A673 (cell line): Measurements from ENCODE around the gene HOXA1. TPM values are rescaled to one million over a fixed set of nuclear protein-coding genes. Genes with fewer than 3 reads are reported as not detected.

Experiments
- BruUV-seq: library from RNA; stranded (reverse); fragments of 400-500 nt; replicated peaks from 2 replicates; lab custom pipeline; 2021; lab: Mats Ljungman, UMichigan
- CTCF ChIA-PET: fragments of 300-600 bp; sonication (Branson Sonifier 250); formaldehyde crosslinking; loops from one replicate; lab custom pipeline; 2022; ENCODE audit warnings: antibody characterized with exemption; lab: Charles Lee
- POLR2A ChIA-PET: fragments of 300-600 bp; sonication (Branson Sonifier 250); formaldehyde crosslinking; loops from one replicate; lab custom pipeline; 2022; ENCODE audit warnings: antibody characterized with exemption; ENCODE audit not compliant: low non-redundant PET; lab: Charles Lee
- DNase-seq: peaks from one replicate; pipeline ENCODE4 v3.0.0-alpha.2; 2015; ENCODE audit warnings: low spot score
- H3K27ac ChIP-seq: fragments of 200-600 bp; sonication (generic); 2 replicates; pipeline ENCODE4 v1.5.1; 2016; ENCODE audit warnings: mixed run types, low read depth, mild to moderate bottlenecking, mixed read lengths, antibody characterized with exemption, low read length; ENCODE audit not compliant: poor library complexity, severe bottlenecking
- H3K27me3 ChIP-seq: fragments of 200-600 bp; sonication (generic); replicated peaks from 2 replicates; pipeline ENCODE4 v1.6.1; 2017; ENCODE audit warnings: mixed run types, low read depth, mild to moderate bottlenecking, mixed read lengths, antibody characterized with exemption, low read length; ENCODE audit not compliant: insufficient read depth, poor library complexity
- H3K36me3 ChIP-seq: fragments of 200-600 bp; sonication (generic); 2 replicates; pipeline ENCODE4 v1.6.1; 2016; ENCODE audit warnings: mixed run types, mild to moderate bottlenecking, mixed read lengths, antibody characterized with exemption, low read length; ENCODE audit not compliant: insufficient read depth, poor library complexity, severe bottlenecking
- H3K4me1 ChIP-seq: fragments of 200-600 bp; sonication (generic); 2 replicates; pipeline ENCODE4 v1.6.1; 2017; ENCODE audit warnings: mixed run types, mild to moderate bottlenecking, mixed read lengths, antibody characterized with exemption, low read length; ENCODE audit not compliant: insufficient read depth, poor library complexity, severe bottlenecking
- H3K4me3 ChIP-seq: fragments of 200-600 bp; sonication (generic); 2 replicates; pipeline ENCODE4 v1.5.1; 2016; ENCODE audit warnings: low read depth, mixed run types, mild to moderate bottlenecking, mixed read lengths, low read length; ENCODE audit not compliant: poor library complexity, severe bottlenecking
- H3K9me3 ChIP-seq: fragments of 200-600 bp; sonication (generic); 2 replicates; pipeline ENCODE4 v1.6.1; 2016; ENCODE audit warnings: mixed run types, low read depth, mild to moderate bottlenecking, mixed read lengths, antibody characterized with exemption, low read length; ENCODE audit not compliant: poor library complexity, severe bottlenecking
- CTCF ChIP-seq: fragments of 300-800, 200-600 bp; sonication (generic); conservative IDR thresholded peaks from 2 replicates; pipeline ENCODE4 v1.5.1; 2017; ENCODE audit warnings: low read depth, mild to moderate bottlenecking, antibody characterized with exemption, low read length, moderate library complexity, mixed read lengths
- EZH2 ChIP-seq: fragments of 200-600 bp; sonication (generic); IDR thresholded peaks from 2 replicates; pipeline ENCODE4 v1.6.1; 2017; ENCODE audit warnings: borderline replicate concordance, low read depth, mild to moderate bottlenecking, mixed read lengths, antibody characterized with exemption, low read length; ENCODE audit not compliant: poor library complexity, severe bottlenecking
- intact Hi-C: fragments of 100-400 bp; cut with micrococcal nuclease; formaldehyde crosslinking; loops from one replicate; pipeline ENCODE4 v1.10.0; 2022; ENCODE audit not compliant: unreplicated experiment
- total RNA-seq: library from RNA; stranded (reverse); gene quantifications from 2 replicates; pipeline ENCODE4 v1.2.3, GENCODE V29; 2021

The HOXA1 gene
- total RNA-seq, 1 experiment from 2014 or later: not detected

- no TSS peak for BruUV-seq
- intact Hi-C loops: no loop called here
Observed at GRCh38 chr7:27106181-27106900, 10.5 kb upstream of the HOXA1 start.

GRCh38 chr7:27105301-27106031 lies 9.7 kb upstream of the HOXA1 start:
- Histone ChIP-seq H3K9me3 (no peaks in the 10 kb centered on the region), H3K4me1 (no peaks in the 10 kb centered on the region), H3K36me3 (no peaks in the 10 kb centered on the region), H3K27ac (no peak overlapping the region), H3K27me3 (peaks cover 100% of the 10 kb centered on the region), H3K4me3 (no peak overlapping the region)
- CTCF ChIA-PET: no interaction called here
- POLR2A ChIA-PET: no interaction called here
- TF ChIP-seq EZH2: no peak
- no peak for TF ChIP-seq CTCF
- intact Hi-C loops: no loop called here
- no peak for DNase-seq
- no TSS peak for BruUV-seq

More at GRCh38 chr7:27106181-27106900, 10.5 kb upstream of the HOXA1 start:
- Histone ChIP-seq H3K4me1 (no peaks in the 10 kb centered on the region), H3K9me3 (no peaks in the 10 kb centered on the region), H3K27me3 (peaks cover 100% of the 10 kb centered on the region), H3K36me3 (no peaks in the 10 kb centered on the region), H3K4me3 (no peak overlapping the region), H3K27ac (no peak overlapping the region)
- CTCF ChIA-PET: no interaction called here
- TF ChIP-seq CTCF: no peak
- peak; percentile 70 for TF ChIP-seq EZH2
- POLR2A ChIA-PET: no interaction called here
- DNase-seq: no peak

- Histone ChIP-seq H3K36me3 (no peaks in the 10 kb centered on the region), H3K27ac (no peak overlapping the region), H3K4me3 (no peak overlapping the region), H3K27me3 (peaks cover 100% of the 10 kb centered on the region), H3K9me3 (no peaks in the 10 kb centered on the region), H3K4me1 (no peaks in the 10 kb centered on the region)
- ChIA-PET CTCF (no interaction called here), POLR2A (no interaction called here)
- DNase-seq: no peak
- no TSS peak for BruUV-seq
- TF ChIP-seq EZH2 (peak; percentile 23), CTCF (no peak)
- intact Hi-C loops: no loop called here
Observed at GRCh38 chr7:27104341-27105058, 8.7 kb upstream of the HOXA1 start.
